HepG2 (cell line): ENCODE measurements around the gene VDR.

ENCODE experiments used
- EP300 ChIP-seq, 3 experiments: sonication (generic) in 1 of 3; formaldehyde crosslinking in 1 of 3; IDR thresholded peaks; 2 replicates each; pipeline versions ENCODE4 v1.5.1 to v1.6.1; 2011 to 2020; ENCODE audit warnings: low read depth in 2 of 3, low read length in 2 of 3, borderline replicate concordance in 1 of 3, improper control_type of control experiment in 1 of 3, mild to moderate bottlenecking in 1 of 3, missing genetic modification reagents in 1 of 3, moderate library complexity in 1 of 3
- MAFF ChIP-seq: IDR thresholded peaks from 2 replicates; pipeline ENCODE4 v1.6.1; 2011; ENCODE audit warnings: low read depth, low read length, improper control_type of control experiment
- SALL2 ChIP-seq: sonication (generic); formaldehyde crosslinking; IDR thresholded peaks from 2 replicates; pipeline ENCODE4 v1.8.1; 2023; ENCODE audit warnings: mild to moderate bottlenecking, missing genetic modification reagents, inconsistent platforms

DNA sequence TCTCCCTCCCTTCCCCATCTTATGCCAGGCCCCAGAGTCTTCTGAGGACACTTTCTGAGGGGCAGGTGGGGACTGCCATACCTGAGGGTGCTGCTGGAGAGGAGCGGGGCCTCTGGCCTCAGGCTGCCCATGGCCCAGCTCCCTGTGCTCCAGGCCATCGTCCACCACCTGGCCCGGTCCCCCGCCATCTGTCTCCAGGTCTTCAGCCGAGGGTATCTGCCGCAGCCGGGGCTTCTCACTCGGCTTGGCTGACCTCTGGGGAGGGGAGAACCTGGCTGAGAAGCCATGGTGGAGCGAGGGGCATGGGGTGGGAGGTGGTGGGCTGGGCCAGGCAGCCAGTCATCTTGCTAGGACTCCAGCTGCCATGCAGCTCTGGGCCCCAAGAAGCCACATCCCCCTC, 110.1 kb downstream of the VDR start:
- TF ChIP-seq EP300 (IDR thresholded peaks at IDR 0.05; ENCODE audit: low read depth in 2 of 2, low read length in 2 of 2) (no peak), EP300 (CRISPR knock-in tag; IDR thresholded peaks at IDR 0.05; ENCODE audit: borderline replicate concordance) (no peak), MAFF (no peak), SALL2 (CRISPR knock-in tag) (no peak)
